Measurements from ENCODE around the gene CACNA1G.

Gene CACNA1G

GRCh38 chr17:50534222-50534978 lies 26.1 kb upstream of the CACNA1G start:
- peak; percentile 18 for DNase-seq

GRCh38 chr17:50534979-50535326 lies 25.6 kb upstream of the CACNA1G start:
- DNase-seq = no peak

GRCh38 chr17:50535407-50535806 lies 25.1 kb upstream of the CACNA1G start:
- no peak for DNase-seq

DNA sequence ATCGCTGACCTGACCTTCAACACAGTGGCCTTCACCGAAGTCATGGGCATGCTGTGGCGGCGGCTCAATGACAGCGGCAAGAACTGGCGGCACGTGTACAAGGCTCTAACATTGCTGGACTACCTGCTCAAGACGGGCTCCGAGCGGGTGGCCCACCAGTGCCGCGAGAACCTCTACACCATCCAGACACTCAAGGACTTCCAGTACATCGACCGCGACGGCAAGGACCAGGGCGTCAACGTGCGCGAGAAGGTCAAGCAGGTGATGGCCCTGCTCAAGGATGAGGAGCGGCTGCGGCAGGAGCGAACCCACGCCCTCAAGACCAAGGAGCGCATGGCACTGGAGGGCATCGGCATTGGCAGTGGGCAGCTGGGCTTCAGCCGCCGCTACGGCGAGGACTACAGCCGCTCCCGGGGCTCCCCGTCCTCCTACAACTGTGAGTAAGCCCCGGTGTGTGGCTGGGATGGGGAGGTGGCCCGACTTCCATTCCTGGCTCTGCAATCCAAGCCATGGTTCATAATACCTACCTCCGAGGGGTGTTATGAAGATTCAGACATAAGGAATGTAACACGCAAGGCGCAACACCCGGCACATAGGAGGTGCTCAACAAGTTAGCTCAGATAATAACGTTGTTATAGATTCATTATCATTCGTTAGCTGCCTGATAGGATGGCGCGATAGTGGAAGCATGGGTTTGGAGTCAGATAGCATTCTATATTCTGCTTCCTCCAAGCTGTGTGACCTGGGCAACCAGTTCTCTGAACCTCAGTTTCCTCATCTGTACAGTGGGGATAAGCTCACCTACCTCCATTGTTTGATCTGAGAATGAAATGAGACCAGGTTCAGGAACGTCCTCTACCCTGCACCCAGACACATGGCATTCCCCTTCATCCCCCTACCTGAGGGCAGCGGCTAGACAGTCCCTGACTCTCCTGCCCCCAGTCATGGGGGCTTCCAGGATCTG lies 23.6 kb upstream of the CACNA1G start:
- no peak for DNase-seq

DNA sequence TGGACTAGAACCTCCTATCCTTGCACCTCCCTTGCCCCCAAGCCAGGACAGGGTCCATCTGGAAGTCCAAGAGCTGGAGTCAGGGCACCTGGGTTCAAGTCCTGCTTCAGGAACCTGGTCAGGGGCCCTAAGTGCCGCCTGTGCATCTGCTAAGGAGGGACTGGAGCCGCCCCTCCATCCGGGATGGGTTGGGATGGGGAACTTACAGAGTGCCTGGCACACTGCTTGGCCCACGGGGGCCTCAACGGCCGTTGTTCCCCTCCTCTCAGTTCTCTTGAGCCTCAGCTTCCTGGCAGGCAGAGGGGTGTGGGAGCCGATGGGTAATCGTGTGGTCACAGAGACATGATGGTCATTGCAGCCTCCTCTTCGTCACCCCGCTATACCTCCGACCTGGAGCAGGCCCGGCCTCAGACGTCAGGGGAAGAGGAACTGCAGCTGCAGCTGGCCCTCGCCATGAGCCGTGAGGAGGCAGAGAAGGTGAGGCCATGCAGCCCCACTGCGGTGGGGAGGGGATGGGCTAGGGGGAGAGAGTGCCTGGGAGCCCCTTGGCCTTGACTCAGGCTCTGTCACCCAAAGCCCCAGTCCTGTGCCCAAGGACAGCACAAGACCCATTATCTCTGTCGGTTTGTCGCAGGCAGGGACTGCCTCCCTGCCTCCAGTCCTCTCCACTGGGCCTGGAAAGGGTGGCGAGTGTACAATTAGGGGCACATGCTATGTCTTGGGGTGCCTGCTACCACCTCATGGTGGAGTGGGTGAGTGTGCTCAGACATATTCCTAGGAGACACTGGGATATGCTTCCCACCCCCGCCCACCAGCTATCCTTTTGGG lies 22.6 kb upstream of the CACNA1G start:
- DNase-seq = no peak

DNA sequence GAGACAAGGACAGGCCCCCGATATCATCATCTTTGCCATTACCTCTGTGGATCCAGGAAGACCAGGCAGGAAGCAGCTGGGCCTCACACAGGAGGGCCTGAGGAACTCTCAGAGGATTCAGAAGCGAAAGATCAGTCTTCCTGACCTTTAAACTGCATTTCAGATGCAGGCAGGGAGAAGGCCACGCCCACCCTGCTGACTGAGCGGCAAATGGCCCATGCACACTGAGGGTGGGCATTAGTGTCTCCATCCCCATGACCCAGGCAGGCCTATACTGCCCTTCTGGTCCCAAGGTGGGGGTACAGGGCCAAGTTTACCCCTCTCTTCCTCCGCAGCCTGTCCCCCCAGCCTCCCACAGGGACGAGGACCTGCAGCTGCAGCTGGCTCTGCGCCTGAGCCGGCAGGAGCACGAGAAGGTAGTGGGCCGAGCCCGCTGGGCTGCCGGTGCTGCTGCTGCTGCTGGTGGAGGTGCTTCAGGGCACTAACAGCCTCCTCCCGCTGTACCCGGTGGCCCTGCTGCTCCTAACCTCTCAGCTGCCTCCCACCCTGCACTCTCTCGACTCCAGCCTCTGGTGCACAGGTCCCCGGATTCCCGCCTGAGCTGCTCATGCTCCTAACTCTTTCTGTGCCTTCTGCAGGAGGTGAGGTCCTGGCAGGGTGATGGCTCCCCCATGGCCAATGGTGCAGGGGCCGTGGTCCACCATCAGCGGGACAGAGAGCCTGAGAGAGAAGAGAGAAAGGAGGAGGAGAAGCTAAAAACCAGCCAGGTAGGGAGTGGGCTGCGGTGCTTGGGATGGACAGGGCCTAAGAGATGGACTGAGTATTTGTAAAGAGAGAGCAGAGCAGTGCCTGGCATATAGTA lies 21.7 kb upstream of the CACNA1G start:
- no peak for DNase-seq

GRCh38 chr17:50539762-50540559 lies 20.6 kb upstream of the CACNA1G start:
- no peak for DNase-seq

GRCh38 chr17:50540560-50541401 lies 19.7 kb upstream of the CACNA1G start:
- no peak for DNase-seq

- DNase-seq = no peak
Measured at GRCh38 chr17:50541402-50541715, 19.2 kb upstream of the CACNA1G start.

DNA sequence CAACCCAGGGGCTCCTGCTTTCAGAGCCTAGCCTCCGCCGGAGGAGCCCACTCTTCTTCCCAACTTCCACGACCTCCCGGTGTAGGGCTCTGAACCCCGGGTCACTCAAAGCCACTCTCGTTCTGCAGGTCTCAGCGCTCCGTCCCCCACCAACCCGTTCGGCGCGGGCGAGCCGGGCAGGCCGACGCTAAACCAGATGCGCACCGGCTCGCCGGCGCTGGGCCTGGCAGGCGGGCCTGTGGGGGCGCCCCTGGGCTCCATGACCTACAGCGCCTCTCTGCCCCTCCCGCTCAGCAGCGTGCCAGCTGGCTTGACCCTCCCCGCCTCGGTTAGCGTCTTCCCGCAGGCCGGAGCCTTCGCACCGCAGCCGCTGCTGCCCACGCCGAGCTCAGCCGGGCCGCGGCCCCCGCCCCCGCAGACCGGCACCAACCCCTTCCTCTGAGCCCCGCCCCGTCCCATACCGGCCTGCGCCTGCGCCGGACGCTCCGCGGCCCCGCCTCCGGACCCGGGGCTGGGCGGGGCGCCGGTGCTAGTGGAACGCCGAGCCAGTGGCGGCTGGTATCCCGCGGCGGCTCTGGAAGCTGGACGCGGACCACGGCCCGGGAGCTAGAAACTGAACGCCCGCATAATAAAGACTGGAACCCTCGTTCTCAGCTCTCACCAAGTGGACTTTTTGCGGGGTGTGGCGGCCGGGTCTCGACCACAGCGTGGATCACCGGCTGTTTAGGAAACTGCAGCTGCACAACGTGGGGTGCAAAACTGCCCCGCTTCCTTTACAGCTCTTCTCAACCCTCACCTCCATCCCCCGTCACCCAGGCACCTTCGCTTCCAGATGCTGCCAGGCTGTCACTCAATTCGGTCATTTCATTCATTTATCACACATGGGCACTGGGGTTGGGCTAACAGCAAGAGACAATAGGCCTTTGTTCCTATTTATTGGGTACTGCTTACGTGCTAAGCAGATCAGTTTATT lies 18.5 kb upstream of the CACNA1G start:
- peak; percentile 89 for DNase-seq

GRCh38 chr17:50542795-50543774 lies 17.4 kb upstream of the CACNA1G start:
- no peak for DNase-seq

GRCh38 chr17:50544516-50544915 lies 16.0 kb upstream of the CACNA1G start:
- no peak for DNase-seq

DNA sequence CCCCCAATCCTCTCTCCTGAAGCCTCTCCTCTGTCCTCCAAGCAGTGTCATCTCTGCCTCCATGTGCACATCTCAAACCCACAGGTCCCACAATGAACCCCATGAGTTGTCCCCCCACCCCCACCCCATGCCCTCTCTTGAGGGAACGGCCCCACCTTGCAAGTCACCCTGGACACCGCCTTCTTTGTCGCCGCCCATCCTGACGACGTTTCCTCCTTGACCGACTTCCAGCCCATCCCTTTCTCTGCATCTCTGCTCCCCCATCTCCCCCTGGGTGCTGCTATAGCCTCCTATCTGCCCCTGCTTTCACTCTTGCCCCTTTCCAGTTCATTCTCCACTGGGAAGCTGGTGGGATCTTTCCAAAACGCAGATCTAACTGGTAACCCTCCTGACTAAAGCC lies 15.2 kb upstream of the CACNA1G start:
- no peak for DNase-seq

DNA sequence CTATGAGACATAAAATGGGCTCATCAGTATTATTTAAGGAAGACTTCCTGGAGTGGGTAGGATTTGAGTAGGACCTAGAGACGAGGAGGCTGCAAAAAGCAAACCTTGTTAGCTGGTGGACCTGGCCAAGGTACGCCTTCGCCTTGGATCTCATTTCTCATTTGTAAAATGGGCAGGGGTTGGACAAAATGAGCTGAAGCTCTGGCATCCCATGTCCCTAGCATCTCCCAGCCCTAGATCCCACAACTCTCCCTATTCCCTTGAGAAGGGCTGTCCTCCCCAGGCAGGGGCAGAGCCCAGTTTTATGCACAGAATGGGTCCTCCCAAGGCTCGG lies 13.8 kb upstream of the CACNA1G start:
- no peak for DNase-seq

DNA sequence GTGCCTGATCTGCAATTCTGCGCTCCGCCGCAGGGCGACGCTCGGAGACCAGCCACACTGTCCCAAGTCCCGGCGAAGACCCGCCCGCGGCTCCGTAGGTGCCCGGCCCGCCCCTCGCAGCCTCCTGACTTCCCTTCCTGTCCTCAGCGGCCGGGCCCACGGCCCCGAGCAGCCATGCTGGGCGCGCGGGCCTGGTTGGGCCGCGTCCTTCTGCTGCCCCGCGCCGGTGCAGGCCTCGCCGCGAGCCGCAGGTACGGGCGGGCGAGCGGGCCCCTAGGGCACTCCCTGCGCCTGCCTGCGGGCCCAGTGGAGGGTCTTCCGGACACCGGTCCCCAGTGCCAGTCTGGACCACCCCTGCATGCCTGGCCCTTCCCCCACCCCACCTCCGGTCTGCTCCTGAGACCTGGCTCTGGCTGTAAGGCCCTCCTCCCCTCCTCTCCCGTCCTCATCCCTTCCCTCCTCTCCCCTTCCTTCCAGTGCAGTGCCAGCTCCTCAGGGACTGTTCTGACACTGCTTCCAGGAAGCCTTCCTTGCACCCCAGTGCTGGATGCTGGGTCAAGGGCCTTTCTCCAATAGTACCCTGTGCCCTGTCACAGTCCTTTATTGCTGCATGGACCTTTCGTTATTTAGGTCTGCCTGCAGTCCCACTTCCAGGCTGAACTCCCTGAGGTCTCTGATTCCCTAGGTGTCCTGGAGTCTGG lies 13.3 kb upstream of the CACNA1G start, which contains the start of gene SPATA20:
Gene SPATA20, plus strand, starts transcription at position 140 of the 701 bp plus-strand sequence. Its CDS starts 35 bp downstream, at position 175.
- DNase-seq = peak; percentile 92

GRCh38 chr17:50547736-50548083 lies 12.8 kb upstream of the CACNA1G start:
- no peak for DNase-seq

DNA sequence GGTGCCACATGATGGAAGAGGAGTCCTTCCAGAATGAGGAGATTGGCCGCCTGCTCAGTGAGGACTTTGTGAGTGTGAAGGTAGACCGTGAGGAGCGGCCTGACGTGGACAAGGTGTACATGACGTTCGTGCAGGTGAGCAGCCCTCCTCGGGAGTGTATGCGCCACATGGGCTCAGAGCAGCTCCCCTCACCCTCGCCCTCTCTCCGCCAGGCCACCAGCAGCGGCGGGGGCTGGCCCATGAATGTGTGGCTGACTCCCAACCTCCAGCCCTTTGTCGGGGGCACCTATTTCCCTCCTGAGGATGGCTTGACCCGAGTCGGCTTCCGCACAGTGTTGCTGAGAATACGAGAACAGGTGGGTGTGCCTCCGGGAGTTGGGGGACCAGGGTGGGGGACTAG lies 11.7 kb upstream of the CACNA1G start:
- DNase-seq = no peak
